OCI-M2 (cell line): Measurements from ENCODE around the gene POLR1F.

ENCODE experiments used
- DNase-seq: peaks from one replicate; lab custom pipeline; 2025; ENCODE audit not compliant: unreplicated experiment; lab: John Stamatoyannopoulos, UW

POLR1F gene

DNA sequence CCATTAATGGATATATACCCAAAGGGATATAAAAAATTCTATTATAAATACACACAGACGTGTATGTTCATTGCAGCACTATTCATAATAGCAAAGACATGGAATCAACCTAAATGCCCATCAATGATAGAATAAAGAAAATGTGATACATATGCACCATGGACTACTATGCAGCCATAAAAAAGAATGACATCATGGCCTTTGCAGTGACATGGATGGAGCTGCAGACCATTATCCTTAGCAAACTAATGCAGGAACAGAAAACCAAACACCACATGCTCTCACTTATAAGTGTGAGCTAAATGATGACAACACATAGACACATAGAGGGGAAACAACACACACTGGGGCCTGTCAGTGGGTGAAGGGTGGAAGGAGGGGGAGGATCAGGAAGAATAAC is 33.0 kb downstream of the POLR1F start:
- DNase-seq, result no peak

DNA sequence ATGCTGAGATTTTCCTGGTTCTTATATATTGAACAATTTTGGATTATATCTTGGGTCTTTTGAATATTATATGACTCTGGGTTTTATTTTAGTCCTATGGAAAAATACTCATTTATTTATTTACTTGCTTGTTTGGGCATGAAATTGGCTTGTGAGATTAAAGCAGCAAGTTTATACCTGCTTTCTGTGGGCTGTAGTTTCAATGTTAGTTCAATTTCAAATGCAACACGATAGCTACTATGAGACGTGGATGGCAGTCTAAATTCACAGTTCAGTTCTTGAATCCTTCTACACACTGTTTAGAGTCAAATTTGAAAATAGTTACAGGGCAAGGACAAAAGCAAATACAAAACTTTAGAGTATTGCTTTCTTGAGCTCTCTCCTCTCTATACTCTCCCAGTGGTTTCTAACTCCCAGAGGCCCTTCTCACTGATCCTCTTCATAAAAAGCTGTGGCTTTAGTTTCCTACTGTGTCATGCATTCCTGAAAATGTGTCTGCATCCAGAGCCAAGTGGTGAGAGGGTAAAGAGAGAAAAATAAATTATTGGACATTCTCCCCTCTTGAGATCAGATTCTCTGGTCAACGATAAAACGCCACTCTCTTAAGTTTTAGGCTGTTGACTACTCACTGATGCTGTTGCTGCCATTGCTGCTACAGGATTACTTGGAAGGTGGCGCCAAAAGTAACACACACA is 34.4 kb downstream of the POLR1F start:
- DNase-seq, result no peak

GRCh38 chr7:19670806-19671205 is 38.0 kb downstream of the POLR1F start:
- no peak for DNase-seq

DNA sequence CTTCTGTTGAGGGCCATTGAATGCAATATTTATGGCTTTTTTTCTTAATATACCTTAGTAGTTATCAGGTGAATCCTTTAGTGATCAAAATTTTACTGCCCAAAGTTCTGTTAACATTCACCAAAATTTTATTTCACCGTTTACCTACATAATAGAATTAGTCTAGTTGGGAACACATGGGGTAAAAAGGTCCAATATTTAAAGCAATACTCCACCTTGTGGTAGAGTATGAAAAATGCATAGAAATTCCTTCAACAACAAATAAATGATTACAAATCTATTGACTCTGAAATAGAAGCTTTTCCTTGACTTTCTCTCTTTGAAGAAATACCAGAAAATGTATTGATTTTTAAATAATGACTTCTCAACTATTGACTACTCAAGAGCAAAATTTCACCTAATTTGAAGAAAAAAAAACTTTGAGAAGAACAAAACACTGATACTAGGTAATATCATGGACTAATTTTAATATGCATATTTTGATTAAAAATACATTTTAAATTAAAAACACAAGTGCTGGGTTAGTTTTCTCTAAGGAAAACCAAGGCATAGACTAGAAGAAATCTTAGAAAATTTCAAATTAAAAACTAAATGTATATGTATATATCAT is 43.3 kb downstream of the POLR1F start:
- no peak for DNase-seq

DNA sequence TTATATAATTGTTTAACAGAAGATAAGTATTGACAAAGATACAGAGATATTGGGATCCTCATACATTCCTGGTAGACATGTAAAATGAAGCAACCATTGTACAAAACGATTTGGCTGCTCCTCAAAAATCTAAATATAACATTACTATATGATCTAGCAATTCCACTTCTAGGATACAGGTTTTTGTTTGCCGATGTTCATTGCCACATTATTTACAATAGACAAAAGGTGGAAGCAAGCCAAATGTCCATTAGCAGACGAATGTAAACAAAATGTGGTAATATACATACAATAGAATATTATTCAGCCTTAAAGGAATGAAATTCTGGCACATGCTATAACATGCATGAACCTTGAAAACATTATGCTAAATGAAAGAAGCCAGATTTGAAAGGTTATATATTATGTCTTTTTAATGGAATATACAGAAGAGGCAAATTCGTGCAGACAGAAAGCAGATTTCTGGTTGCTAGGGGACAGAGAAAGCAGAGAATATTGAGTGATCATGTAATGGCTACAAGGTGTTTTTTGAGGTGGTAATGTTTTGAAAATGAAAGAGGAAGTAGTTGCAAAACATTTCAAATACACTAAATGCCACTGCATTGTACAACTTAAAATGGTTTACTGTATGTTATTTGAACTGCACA is 44.9 kb downstream of the POLR1F start:
- no peak for DNase-seq

DNA sequence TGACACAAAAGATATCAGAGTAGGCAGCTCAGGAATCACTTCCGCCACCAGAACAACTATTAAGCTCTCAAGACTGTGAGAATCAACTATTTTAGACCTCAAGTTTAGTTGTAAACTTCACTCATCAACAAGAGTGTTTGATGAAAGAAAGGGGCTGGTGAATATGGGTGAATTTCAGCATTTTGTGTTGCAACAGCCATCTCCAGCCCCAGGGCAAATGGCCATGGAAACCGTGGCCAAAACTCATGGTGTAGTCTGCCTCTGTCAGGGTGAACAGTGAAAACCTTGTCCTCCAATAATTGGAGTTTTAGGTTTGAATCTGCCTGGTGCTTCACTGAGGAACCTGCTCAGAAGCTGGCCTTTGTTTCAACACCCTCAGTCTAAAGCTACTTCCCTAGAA is 60.0 kb downstream of the POLR1F start:
- no peak for DNase-seq
